GM08714 (cell line): ENCODE measurements around the gene GRID1.

Source experiments
- H3K4me3 ChIP-seq: fragments of 200-500 bp; sonication (Bioruptor generic); 2 replicates; pipeline ENCODE4 v1.5.1; 2014; ENCODE audit warnings: mild to moderate bottlenecking, low read length, inconsistent platforms
- ZNF274 ChIP-seq: IDR thresholded peaks from 2 replicates; pipeline ENCODE4 v1.6.1; 2012; ENCODE audit warnings: mild to moderate bottlenecking, low read depth, low read length

GRID1 gene

DNA sequence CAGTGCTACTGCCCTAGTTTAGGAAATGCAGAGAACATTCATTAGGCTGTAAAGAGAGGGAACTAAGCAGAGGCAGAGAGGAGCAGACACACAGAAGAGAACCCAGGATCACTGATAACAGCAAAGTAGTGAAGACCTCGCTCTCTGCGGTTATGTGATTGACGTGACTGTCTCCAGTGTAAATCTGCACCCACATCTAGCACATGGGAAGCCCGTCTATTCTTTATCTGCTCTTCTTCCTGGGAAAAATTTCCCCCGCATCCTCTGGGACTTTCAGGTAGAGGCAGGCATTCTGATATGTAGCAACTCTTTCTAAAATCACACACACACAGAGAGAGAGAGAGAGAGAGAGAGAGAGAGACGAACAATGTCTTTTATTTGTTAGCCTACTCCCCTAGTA, 699.6 kb downstream of the GRID1 start:
- no peak overlapping the region for H3K4me3 ChIP-seq
- no peak for TF ChIP-seq ZNF274

- H3K4me3 ChIP-seq, result no peak overlapping the region
- TF ChIP-seq ZNF274, result no peak
Measured at GRCh38 chr10:85666102-85666501, 700.5 kb downstream of the GRID1 start.

DNA sequence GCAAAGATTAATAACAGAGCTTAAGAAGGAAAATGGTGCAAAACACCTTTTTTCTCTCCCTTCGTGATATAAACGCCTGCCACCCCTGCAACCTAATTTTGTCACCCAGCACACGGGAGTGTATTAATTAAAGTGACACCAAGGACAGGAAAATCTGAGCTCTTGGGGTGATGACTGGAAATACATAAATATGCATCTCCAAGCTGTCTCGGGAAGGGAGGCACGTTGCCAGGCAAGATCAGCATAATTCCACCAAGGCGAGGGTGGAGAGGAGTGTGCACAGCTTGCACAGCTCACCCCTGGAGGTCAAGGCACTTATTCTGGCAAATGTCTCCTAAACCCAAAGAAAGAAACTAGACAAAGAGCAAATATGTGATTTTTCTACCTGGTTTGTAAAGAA, 700.9 kb downstream of the GRID1 start:
- no peak for TF ChIP-seq ZNF274
- H3K4me3 ChIP-seq, result no peak overlapping the region

DNA sequence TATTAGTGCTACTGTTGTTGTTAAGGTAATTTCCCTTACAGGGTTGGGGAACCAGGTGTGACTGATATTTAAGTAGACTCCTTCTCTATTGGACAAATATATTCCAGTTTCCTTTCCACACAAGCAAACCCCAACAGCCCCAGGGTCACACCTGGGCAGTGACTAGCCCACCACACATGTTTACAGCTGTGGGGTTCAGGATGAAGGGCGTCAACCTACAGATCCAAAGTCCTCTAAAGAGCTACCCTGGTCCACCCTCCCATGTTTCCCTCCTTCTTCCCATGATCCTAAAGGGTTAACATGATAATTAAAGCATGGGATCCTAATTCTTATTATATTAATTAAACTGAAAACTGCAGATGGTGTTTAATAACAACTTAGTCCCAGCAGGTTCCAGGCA, 701.5 kb downstream of the GRID1 start:
- no peak overlapping the region for H3K4me3 ChIP-seq
- TF ChIP-seq ZNF274, result no peak

DNA sequence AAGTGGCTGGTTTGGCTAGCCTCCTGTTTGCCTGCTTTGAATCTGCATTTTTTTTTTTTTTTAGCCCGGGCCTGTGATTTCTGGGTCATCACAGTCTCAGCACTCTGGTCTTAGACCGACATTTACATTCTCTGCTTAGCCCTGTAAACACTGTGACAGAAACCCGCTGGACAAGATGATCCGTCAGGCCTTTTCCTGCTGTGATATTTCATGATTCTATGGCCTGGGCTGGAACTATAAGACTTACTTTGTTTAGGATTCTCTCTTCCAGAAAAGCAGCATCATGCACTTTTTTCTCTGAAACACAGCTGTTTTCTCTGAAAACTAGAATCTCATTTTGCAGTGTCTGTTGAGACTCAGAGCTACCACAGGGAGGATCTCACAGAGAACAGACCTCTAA, 705.5 kb downstream of the GRID1 start:
- TF ChIP-seq ZNF274, result no peak

DNA sequence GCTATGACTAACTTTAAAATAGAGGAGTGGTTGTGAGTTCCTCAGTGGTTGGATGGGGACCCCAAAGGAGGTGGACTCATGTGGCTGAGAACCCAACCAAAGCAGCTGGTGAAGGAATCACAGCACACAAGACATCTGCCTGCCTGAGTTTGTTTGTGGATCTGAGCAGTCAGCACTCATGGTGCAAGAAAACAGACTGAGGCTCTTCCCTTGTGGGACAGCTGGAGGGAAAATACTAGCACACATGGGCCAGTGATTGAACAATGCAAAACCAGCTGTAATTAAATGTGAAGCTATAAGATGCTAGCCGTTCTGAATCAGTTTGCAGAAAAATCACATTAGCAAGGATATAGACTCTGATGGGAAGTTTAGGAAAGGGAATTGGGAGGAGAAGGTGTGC, 707.3 kb downstream of the GRID1 start:
- no peak for TF ChIP-seq ZNF274
- H3K4me3 ChIP-seq, result no peak overlapping the region

More for the DNA sequence above, 705.5 kb downstream of the GRID1 start:
- no peak overlapping the region for H3K4me3 ChIP-seq

GRCh38 chr10:85658518-85658917, 708.1 kb downstream of the GRID1 start:
- no peak overlapping the region for H3K4me3 ChIP-seq
- no peak for TF ChIP-seq ZNF274

- no peak overlapping the region for H3K4me3 ChIP-seq
Measured at GRCh38 chr10:85657476-85658113, 709.0 kb downstream of the GRID1 start.

DNA sequence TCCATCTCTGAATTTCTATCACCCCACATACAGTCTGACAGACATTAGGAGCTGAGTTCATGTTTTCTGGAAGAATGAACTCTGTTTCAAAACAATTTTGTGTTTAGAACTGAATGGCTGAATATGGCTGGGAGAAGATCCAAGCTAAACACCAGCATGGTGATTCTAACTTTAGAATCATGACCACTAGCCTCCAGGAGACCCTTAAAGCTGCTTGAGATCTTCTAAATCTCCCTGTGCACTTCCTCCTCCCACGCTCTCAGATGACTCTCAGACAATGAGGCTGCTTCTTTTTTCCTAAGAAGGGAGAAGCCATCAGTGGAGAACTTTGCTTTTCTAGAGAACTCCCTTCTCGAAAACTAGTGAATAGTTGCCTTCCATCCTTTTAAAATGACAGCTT, 711.2 kb downstream of the GRID1 start:
- no peak overlapping the region for H3K4me3 ChIP-seq
- no peak for TF ChIP-seq ZNF274

More at GRCh38 chr10:85657476-85658113, 709.0 kb downstream of the GRID1 start:
- TF ChIP-seq ZNF274, result no peak

GRCh38 chr10:85651497-85651882, 715.1 kb downstream of the GRID1 start:
- no peak for TF ChIP-seq ZNF274
- H3K4me3 ChIP-seq, result no peak overlapping the region

GRCh38 chr10:85650791-85651496, 715.7 kb downstream of the GRID1 start:
- H3K4me3 ChIP-seq, result no peak overlapping the region
- TF ChIP-seq ZNF274, result no peak

GRCh38 chr10:85649461-85649860, 717.1 kb downstream of the GRID1 start:
- no peak for TF ChIP-seq ZNF274
- H3K4me3 ChIP-seq, result no peak overlapping the region

- TF ChIP-seq ZNF274, result no peak
Measured at GRCh38 chr10:85648279-85648754, 718.3 kb downstream of the GRID1 start.

DNA sequence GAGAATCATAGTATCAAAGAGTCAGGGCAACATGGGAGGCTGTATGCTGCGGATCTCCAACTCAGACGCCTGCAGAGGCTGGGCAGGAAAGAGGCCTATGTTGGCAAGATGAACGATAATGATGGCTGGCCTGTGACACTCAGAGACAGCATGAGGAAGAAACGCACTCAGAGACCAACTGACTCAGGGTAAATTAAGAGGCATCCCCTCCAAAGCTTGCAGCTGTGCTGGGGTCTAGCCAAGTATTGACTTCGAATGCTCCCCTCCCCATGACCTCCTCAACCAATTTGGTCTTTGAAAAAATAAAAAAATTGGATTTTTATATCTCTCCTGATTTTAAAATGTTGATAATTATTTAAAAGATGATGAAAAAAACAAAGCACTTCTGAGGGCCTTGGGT, 718.9 kb downstream of the GRID1 start:
- no peak for TF ChIP-seq ZNF274
- H3K4me3 ChIP-seq, result no peak overlapping the region

More at GRCh38 chr10:85648279-85648754, 718.3 kb downstream of the GRID1 start:
- H3K4me3 ChIP-seq, result no peak overlapping the region
